Activated CD4-positive, CD25-positive, alpha-beta regulatory T cell treated with anti-CD3 and anti-CD28 coated beads, Interleukin-2, amount 50 U/mL, for 16 hours (primary cell): ENCODE measurements around the gene LSM14A.
A peak's percentile ranks its signal among the peaks of the same experiment; 100 is the strongest.
"Not testable (repeated sequence)": the region's sequence is repeated elsewhere in the genome, so short reads cannot be mapped to it uniquely, and the experiment has no call there.

Experiments used
- DNase-seq: peaks from one replicate; pipeline ENCODE4 v3.0.0-alpha.2; 2020; ENCODE audit warnings: low read depth, low spot score

LSM14A gene

DNA sequence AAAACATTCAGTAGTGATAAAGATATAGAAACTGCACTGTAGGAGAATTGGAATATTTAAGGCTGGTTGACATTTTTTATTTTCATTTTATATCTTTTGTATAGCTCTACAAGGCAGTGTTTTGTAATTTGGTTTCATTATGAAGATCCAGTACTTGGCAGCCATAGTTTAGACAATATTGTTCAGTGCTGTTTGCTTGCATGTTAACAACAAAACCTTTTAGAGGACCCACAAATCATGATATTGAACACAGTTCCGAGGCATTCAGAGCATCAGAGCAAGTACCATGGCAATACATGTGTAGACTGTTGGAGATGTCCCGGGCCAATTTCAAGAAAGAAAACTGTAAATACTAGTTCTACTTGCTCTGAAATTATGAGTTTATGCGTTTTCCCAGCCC lies 56.5 kb downstream of the LSM14A start:
- no peak for DNase-seq

DNA sequence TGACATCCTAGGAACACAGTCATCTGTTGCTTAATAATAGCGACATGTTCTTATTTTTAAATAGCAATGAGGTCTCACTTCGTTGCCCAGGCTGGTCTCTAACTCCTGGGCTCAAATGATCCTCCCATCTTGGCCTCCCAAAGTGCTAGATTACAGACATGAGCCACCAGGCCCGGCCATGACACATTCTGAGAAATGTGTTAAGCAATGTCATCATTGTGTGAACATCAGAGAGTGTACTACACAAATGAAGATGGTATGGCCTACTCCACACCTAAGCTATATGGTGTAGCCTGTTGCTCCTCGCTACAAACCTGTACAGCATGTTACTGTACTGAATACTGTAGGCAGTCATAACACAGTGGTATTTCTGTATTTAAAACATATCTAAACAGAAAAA lies 57.4 kb downstream of the LSM14A start:
- no peak for DNase-seq

DNA sequence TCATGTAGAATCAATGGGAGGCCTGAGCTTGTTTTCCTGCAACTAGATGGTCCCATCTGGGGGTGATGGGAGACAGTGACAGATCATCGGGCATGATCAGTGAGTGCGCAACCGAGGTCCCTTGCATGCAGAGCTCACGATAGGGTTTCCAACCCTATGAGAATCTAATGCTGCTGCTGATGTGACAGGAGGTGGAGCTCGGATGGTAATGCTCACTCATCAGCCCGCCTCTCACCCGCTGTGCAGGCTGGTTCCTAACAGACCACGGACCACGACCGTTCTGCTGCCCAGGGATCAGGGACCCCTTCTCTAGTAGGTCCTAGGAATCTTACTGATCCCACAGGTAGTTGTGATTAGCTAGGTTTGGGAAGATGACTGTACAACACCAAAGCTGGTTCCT lies 58.5 kb downstream of the LSM14A start:
- no peak for DNase-seq

DNA sequence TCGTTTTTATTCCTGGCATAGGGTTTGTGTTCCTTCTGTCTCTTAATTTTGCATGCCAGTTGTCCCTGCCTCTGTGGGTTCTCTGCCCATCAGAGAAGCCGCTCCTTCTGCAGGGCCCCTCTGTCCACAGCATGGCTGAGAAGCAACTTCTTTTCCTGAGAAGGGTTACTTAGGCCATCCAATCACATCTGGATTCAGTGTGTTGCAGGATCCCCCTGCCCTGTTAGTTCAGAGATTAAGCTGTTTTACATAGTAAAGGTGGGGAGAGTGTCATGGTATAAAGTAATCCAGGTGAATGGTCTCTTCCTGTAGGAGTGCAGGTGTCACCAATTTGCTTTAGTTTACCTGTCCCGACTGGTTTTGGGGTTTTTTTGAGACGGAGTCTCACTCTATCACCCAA lies 59.1 kb downstream of the LSM14A start:
- no peak for DNase-seq

DNA sequence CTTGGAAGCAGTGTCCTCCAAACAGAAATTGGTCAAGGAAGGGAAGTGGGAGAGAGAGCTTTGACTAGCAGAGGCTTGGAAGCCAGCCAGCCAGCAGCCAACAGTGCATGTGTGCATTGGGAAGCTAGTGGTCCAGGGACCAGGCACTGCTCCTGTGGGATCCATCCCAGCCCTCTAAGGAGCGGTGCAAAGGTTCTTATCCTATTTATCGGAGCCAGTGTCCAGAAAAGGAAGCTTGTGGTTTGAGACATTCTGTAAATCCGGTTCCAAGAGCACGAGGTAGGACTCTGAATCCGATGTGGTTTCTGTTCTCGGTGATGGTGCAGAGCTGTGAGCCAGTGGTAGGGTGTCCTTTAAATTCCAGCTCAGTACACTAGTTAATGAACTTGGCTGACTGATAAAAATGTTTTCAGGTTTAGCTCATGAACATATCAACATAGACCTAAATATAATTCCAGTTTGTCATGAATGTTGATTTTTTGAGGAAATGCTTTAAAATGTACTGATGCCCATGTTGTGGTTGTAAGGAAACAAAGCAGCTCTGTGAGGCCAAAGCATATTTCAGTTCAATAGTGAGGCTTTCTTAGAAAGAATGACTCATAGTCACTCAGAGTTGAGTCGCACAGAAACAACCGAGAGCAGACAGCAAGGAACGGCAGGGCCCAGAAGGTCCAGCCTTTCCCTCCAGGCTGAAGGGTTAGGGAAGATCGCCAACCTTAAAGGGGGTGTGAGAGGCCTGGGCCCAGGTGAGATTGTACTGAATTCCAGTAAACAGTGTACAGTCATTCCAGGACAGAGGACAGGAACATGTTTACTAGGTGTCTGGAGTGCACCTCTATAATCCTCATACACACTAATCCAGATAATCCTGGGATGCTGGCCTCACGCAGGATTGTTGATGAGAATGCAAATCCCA lies 60.5 kb downstream of the LSM14A start:
- DNase-seq = no peak

DNA sequence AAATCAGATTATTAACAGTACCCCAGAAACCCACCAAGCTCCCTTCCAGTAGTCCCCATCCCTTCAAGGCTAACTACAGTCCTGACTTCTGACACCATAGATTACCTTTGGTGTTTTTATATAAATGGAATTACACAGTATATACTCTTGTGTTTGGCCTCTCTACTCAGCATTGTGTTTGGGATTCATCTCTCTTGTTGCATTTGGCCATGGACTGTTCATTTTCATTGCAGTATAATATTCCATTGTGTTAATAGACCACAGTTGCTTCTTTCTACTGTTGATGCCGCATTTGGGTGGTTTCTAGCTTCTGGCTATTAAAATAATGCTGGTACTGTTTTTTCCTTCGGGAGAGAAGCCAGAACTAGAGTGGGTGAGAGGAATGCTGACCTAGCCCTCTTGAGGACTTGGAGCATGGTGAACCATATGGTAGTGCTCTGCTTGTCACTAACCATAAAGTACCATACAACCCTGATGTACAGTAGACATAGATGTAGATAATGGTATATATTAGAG lies 63.2 kb downstream of the LSM14A start:
- DNase-seq = no peak

DNA sequence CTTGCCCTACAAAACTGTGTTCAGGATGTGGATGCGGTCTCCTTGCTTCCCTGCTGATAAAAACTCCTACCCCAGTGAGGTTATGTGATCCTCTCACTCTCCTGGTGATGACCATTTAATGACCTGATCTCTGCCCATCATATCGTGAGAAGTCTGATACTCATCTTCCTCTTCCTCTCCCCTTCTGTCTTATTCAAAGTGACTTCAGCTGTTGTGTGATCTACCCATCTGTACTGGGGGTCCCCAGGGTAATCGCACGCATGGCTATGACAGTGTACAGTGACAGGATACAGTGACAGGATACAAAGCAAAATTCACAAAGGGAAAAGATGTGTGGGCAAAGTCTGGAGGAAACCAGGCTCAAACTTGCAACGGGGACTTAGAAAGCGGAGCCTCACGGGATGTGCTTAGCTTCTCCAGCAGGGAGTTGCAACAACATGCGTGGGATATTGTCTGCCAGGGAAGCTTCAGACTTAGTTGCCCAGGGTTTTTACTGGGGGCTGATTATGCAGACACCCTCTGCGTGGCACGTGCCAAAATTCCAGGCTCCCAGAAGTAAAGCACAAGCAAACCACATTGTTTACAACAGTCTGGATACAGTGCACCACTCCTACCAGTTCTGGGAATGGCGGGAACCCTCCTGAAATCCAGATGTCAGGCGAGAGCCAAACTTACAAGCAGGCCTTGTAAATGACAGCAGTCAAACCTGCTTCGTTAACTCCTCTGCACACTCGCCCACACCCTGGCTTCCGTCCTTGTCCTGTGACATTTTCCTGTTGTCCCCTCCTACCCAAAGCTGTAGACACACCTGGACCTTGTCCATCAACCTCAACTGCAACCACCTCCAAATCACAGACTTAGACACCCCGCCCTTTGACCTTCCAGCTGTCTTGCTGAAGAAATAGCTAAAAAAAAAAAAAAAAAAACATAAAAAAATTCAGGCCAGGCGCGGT lies 64.0 kb downstream of the LSM14A start:
- DNase-seq = no peak

DNA sequence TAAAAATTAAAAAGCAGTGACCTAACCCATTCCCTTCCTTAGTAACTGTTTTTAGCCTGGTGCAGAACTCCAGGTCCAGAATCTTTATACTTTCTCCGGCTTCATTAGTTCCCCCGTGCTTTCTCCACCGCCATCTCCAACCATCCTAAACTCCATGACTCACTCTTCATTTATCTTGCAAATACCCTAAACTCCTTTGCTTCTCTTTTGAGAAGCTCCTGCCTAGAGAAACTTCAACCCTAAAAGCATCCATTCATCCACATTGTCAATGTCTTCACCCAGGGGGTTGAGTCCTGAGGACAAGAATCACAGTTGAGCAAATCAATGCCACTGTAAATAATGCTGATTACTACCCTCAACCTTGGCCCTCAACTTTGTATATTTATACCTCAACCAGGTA lies 65.0 kb downstream of the LSM14A start:
- DNase-seq = no peak

DNA sequence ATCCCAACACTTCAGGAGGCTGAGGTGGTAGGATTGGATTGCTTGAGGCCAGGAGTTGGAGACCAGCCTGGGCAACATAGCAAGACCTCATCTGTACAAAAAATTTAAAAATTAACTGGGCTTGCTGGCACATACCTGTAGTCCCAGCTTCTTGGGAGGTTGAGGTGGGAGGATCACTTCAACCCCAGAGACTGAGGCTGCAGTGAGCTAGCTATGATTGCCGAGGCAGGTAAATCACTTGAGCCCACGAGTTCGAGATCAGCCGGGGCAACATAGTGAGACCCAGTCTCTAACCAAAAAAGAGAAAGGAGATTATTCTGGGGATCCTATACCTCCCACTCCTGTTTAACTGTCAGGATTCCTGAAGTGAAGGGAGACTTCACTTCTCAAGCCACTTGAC lies 65.6 kb downstream of the LSM14A start:
- no peak for DNase-seq

DNA sequence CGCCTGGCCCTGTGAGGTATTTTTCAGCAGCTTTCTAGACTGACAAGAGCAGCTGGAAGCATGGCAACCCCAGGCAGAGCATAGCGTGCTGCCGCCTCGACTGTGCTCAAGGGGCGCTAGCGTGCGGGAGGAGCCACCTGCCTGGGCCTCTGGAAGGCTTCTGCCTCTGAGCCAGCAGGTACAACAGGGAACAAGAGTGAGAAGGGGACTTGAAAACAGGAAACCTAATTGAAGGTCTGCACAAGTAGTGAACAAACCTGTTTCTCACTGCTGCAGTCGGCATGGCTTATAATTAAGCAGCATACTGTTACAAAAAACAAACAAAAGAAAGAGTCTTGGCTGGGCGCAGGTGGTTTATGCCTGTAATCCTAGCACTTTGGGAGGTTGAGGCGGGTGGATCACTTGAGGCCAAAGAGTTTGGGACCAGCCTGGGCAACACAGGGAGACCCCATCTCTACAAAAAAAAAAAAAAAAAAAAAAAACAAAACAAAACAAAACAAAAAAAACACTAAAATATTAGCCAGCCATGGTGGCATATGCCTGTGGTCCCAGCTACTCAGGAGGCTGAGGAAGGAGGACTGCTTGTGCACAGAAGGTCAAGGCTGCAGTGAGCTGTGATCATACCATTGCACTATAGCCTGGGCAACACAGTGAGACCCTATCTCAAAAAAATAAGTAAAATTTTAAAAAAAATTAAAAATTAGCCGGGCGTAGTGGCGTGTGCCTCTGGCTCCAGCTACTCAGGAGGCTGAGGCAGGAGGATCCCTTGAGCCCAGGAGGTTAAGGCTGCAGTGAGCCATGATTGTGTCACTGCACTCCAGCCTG lies 69.4 kb downstream of the LSM14A start:
- no peak for DNase-seq

DNA sequence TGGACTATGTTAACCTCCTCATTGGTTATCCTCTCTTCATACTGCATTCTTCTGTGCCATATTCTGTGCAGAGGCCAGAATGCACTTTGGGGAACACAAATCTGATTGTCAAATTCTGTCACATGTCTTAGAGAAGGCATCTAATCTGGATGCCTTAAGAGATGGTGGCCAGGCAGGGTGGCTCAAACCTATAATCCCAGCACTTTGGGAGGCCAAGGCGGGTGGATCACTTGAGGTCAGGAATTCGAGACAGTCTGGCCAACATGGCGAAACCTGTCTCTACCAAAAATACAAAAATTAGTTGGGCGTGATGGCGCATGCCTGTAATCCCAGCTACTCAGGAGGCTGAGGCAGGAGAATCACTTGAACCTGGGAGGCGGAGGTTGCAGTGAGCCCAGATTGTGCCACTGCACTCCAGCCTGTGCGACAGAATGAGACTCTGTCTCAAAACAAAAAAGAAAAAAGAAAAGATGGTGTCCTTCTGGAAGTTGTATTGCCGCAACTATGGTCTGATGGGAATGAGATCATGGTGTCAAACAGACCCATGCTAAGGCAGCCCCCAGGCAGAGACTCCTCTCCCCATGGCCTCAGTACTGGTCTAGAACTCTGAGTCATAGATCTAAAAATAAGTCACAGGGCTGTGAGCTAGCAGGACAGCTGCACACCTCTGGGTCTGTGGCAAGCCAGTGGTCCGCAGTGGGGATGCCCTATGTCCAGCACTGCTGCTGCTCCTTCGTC lies 71.0 kb downstream of the LSM14A start:
- DNase-seq = not testable (repeated sequence)

DNA sequence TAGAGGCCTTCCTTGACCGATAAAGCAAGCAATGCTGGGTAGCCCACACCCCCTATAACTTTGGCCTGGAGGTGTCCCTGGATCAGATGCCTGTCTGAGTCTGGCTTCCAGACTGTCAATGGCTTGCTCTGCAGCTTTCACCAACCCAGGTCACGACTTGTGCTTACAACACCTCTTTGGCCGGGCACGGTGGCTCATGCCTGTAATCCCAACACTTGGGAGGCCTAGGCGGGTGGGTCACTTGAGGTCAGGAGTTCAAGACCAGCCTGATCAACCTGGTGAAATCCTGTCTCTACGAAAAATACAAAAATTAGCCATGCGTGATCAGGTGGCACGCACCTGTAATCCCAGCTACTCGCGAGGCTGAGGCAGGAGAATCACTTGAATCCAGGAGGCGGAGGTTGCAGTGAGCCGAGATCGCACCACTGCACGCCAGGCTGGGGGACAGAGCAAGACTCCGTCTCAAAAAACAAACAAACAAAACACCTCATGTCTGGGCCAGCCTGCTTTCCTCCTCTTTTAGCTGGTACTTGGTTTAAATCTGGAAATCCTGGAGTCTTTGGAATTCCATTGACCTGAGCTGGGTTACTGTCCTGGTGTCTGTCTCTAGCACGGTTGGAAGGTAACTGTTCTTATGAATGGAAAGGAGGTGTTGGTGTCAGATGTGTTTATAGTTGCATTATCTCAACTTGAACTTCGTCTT lies 71.7 kb downstream of the LSM14A start:
- no peak for DNase-seq

DNA sequence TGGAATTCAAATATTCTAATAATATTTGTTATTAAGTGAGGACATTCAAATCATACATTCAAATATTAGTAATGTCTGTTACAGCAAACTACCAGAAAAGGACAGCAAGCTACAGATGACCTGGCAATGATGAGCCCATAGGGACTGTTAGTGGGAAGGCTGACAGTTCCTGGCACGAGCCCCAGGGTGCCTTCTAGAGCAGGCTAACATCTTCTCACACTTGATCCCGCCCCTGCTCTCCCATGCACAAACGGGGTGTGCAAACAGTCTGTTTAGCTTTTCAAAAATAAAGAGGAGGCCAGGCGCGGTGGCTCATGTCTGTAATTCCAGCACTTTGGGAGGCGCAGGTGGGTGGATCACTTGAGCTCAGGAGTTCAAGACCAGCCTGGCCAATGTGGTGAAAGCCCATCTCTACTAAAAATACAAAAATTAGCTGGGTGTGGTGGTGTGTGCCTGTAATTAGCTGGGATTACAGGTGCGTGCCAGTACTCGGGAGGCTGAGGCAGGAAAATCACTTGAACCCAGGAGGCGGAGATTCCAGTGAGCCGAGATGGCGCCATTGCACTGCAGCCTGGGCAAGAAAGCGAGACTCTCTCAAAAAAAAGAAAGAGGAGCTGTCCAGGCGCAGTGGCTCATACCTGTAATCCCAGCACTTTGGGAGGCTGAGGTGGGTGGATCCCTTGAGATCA lies 72.5 kb downstream of the LSM14A start:
- DNase-seq = no peak

DNA sequence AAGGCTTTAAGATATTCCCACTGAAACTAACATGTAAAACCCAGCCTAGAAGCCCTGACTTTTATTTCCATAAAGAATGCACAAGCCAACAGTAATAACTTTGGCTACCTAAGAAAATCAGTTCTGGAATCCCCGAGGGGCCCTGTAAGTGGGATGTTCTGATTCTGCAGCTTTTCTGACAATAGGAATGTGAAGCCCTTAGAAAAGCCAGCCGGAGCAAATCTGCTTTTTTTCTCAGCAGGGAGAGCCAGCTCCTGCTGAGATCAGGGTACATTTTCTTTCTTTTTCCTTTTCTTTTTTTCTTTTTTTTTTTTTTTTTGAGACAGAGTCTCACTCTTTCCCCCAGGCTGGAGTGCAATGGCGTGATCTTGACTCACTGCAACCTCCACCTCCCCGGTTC lies 74.0 kb downstream of the LSM14A start:
- no peak for DNase-seq

DNA sequence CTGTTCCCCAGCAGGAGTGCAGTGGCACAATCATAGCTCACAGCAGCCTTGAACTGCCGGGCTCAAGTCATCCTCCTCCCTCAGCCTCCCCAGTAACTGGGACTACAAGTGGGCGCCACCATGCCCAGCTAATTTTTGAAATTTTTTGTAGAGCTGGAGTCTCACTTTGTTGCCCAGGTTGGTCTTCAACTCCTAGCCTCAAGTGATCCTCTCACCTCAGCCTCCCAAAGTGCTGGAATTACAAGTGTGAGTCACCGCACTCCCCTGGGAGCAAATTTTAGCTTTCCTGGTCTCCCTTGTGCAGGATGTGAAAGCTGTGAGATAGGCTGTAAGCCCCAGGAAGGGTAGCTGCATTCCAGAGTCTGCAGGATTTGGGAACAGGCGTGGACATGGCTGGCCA lies 76.6 kb downstream of the LSM14A start:
- DNase-seq = no peak

DNA sequence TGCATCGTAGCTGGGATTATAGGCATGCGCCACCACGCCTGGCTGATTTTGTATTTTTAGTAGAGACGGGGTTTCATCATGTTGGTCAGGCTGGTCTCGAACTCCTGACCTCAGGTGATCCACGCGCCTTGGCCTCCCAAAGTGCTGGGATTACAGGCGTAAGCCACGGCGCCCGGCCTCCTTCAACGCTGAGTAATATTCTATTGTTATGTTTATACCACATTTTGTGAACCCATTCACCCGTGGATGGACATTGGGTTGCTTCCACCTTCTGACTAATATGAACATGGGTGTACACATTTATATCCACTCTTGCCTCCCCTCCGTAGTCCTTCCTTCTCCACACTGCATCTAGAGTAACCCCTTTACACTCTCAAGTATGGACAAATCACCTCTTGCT lies 80.9 kb downstream of the LSM14A start:
- DNase-seq = not testable (repeated sequence)

DNA sequence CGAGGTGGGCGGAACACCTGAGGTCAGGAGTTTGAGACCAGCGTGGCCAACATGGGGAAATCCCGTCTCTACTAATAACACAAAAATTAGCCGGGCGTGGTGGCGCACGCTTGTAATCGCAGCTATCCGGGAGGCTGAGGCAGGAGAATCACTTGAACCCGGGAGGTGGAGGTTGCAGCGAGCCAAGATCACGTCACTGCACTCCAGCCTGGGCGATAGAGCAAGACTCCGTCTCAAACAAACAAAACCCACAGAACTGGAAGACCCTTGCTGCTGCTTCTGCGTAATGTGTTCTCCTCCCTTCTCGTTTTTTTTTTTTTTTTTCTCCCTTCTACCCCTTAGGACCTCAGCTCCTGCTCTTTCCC lies 81.4 kb downstream of the LSM14A start:
- DNase-seq = not testable (repeated sequence)

DNA sequence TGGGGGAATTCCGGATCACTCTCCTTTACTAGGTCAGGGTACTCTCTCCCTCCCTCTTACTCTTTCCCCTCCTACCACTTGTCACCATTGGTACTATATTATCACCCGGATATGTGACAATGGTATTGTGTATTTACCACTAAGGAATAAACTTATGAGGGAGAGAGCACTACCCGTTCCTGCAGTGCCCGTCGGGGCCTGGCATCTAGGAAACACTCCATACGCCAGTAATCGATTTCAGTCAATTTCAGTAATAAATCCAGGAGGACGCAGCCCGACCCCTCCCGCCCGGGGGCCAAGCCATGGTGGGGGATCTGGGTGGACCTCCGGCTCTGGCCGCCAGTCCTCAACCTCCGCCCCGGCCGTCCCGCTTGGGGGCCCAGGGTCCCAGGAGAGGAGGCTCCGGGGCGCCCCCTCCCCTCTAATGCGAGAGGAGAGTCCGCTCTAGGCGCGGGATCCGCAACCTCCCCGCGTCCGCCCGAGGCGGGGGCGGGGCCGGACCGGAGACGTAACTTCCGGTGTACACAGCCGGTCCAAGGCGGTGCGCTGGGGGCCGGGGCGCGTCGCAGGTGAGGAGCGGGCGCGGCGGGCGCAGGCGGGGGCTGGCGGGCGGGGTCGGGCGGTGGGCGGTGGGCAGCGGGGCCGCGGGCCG lies 81.9 kb downstream of the LSM14A start, which contains the start of gene GARRE1:
GARRE1 (plus strand) TSS at position 509 of the 652 bp plus-strand sequence. CDS start 45,920 bp downstream, outside the sequence.
- peak; percentile 72 for DNase-seq
